Neural cell (in vitro differentiated cells): ENCODE data around the gene IQCM.

Source experiments
- CTCF ChIP-seq: fragments of 450-650 bp; IDR thresholded peaks from 2 replicates; pipeline ENCODE4 v1.5.1; 2014; ENCODE audit warnings: antibody characterized with exemption, mild to moderate bottlenecking, moderate library complexity; ENCODE audit not compliant: poor library complexity, severe bottlenecking
- EP300 ChIP-seq: fragments of 450-650 bp; conservative IDR thresholded peaks from 2 replicates; pipeline ENCODE4 v1.6.1; 2014; ENCODE audit warnings: antibody characterized with exemption, mild to moderate bottlenecking, moderate library complexity; ENCODE audit not compliant: poor library complexity, severe bottlenecking
- EZH2 ChIP-seq: fragments of 200-600, 300-800 bp; shearing (Covaris generic), sonication (generic); IDR thresholded peaks from 2 replicates; pipeline ENCODE4 v1.6.1; 2014; ENCODE audit warnings: antibody characterized with exemption, low read length, borderline replicate concordance, mild to moderate bottlenecking; ENCODE audit not compliant: insufficient read depth, poor library complexity, severe bottlenecking
- MXI1 ChIP-seq: fragments of 450-650 bp; conservative IDR thresholded peaks from 2 replicates; pipeline ENCODE4 v1.6.1; 2014; ENCODE audit warnings: antibody characterized with exemption, mild to moderate bottlenecking; ENCODE audit not compliant: poor library complexity, severe bottlenecking
- POLR2AphosphoS5 ChIP-seq: IDR thresholded peaks from 2 replicates; pipeline ENCODE4 v1.6.1; 2012
- SMC3 ChIP-seq: fragments of 450-650 bp; conservative IDR thresholded peaks from 2 replicates; pipeline ENCODE4 v1.6.1; 2014; ENCODE audit warnings: antibody characterized with exemption, mild to moderate bottlenecking, moderate library complexity; ENCODE audit not compliant: poor library complexity

- peak; percentile 56 for TF ChIP-seq POLR2AphosphoS5
- no peak for TF ChIP-seq CTCF
- no peak for TF ChIP-seq MXI1
- peak; percentile 82 for TF ChIP-seq EP300
- TF ChIP-seq EZH2 = no peak
- no peak for TF ChIP-seq SMC3
Measured at GRCh38 chr4:149306537-149306936, 509.1 kb downstream of the IQCM start.
